Endothelial cell of umbilical vein (primary cell): ENCODE results near the gene PPP1R7.

Experiments
- CTCF ChIP-seq, 2 donors: IDR thresholded peaks; 1 replicate in 1 of 2; 2 replicates in 1 of 2; pipeline ENCODE4 v1.5.1; 2011; ENCODE audit warnings: low read length in 2 of 2, mild to moderate bottlenecking in 2 of 2, moderate library complexity in 2 of 2, control low read depth in 1 of 2, inconsistent platforms in 1 of 2, low read depth in 1 of 2; ENCODE audit not compliant: insufficient read depth in 1 of 2; ENCODE audit errors: extremely low read depth in 1 of 2
- EZH2 ChIP-seq: IDR thresholded peaks from 2 replicates; pipeline ENCODE4 v1.6.1; 2012; ENCODE audit warnings: borderline replicate concordance, low read depth, mild to moderate bottlenecking, moderate library complexity, low read length, inconsistent platforms; ENCODE audit not compliant: severe bottlenecking
- JUN ChIP-seq: IDR thresholded peaks from 2 replicates; pipeline ENCODE4 v1.6.1; 2011; ENCODE audit warnings: borderline replicate concordance, low read depth; ENCODE audit not compliant: insufficient read length, insufficient read depth
- MAX ChIP-seq: IDR thresholded peaks from 2 replicates; pipeline ENCODE4 v1.6.1; 2011; ENCODE audit not compliant: insufficient read depth, insufficient read length
- MYC ChIP-seq: IDR thresholded peaks from one replicate; pipeline ENCODE4 v1.6.1; 2011; ENCODE audit warnings: mild to moderate bottlenecking, low read depth, low read length
- POLR2A ChIP-seq: IDR thresholded peaks from 2 replicates; pipeline ENCODE4 v1.6.1; 2012; ENCODE audit warnings: low read depth, mild to moderate bottlenecking, control low read depth, low read length
- POLR2AphosphoS5 ChIP-seq: IDR thresholded peaks from 2 replicates; pipeline ENCODE4 v1.6.1; 2012; ENCODE audit warnings: low read depth, mild to moderate bottlenecking, control low read depth, low read length, moderate library complexity; ENCODE audit not compliant: insufficient read depth

- TF ChIP-seq EZH2 (no peak), MYC (no peak), CTCF (IDR thresholded peaks at IDR 0.05; ENCODE audit: extremely low read depth in 1 of 2, insufficient read depth in 1 of 2, low read depth in 1 of 2, low read length in 2 of 2) (no peak), POLR2AphosphoS5 (no peak), JUN (no peak), MAX (no peak), POLR2A (no peak)
Observed at GRCh38 chr2:241195506-241196130, 45.4 kb downstream of the PPP1R7 start.
